ENCODE results near the gene CCR5AS.

CCR5AS gene

DNA sequence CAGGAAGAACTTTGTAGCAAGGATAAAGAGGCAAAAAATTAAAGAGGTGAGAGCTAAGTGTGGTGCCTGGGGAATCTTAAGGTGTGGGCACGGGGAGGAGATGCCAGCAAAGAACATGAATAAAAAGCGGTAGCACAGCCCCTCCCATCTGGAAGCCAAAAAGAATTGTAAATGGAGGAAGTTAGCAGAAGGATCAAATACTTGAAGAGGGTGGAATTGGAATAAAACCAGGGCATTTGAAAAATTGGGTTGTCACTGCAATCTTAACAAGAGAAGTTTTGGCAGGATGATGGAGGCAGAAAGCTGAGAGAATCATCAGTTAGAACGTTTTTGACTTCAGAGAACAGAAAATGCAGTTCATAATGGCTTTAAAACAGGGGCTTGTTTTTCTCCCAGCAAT is 50.6 kb downstream of the CCR5AS start:
- Histone ChIP-seq H2BK120ac (replicated peaks; ENCODE audit: low read depth, low read length) (no peak overlapping the region), H4K91ac (replicated peaks; ENCODE audit: insufficient read length, low read length) (no peak overlapping the region), H3K36me3 (ENCODE audit: control insufficient read depth in 2 of 4, insufficient read depth in 4 of 4, low read length in 3 of 4) (no peaks in the 10 kb centered on the region), H2BK5ac (ENCODE audit: low read depth, low read length) (no peak overlapping the region), H3K27ac (ENCODE audit: low read depth, low read length) (no peak overlapping the region), H3K14ac (ENCODE audit: insufficient read length) (no peak overlapping the region), H3K79me1 (ENCODE audit: low read depth, low read length) (no peaks in the 10 kb centered on the region), H3K4me2 (ENCODE audit: insufficient read depth in 1 of 2, low read depth in 2 of 2, low read length in 2 of 2) (no peak overlapping the region), H2BK12ac (ENCODE audit: low read depth, low read length) (no peak overlapping the region), H3K79me2 (ENCODE audit: control insufficient read depth in 1 of 2, insufficient read depth in 2 of 2, low read length in 2 of 2) (no peaks in the 10 kb centered on the region), H3K23ac (ENCODE audit: insufficient read length) (no peak overlapping the region), H4K8ac (ENCODE audit: extremely low read depth, insufficient read depth, low read length) (no peak overlapping the region), H3K27me3 (replicated peaks in 1 of 4; ENCODE audit: control insufficient read depth in 3 of 4, extremely low read depth in 1 of 4, insufficient read depth in 3 of 4, low read length in 3 of 4) (no peaks in the 10 kb centered on the region), H4K5ac (ENCODE audit: insufficient read length, low read depth, low read length) (no peak overlapping the region), H2BK20ac (ENCODE audit: low read length) (no peak overlapping the region), H3K23me2 (ENCODE audit: low read depth, low read length) (no peaks in the 10 kb centered on the region), H3K9me3 (ENCODE audit: insufficient read depth in 2 of 2, low read depth in 1 of 2, low read length in 1 of 2) (no peaks in the 10 kb centered on the region), H3K4me3 (ENCODE audit: extremely low read depth in 1 of 4, insufficient read depth in 2 of 4, low read depth in 3 of 4, low read length in 4 of 4) (no peak overlapping the region), H2AFZ (ENCODE audit: low read length) (no peak overlapping the region), H2BK15ac (ENCODE audit: low read length) (no peak overlapping the region), H2AK5ac (ENCODE audit: low read depth, low read length) (no peak overlapping the region), H3K18ac (ENCODE audit: extremely low read depth, low read length) (no peak overlapping the region), H3K56ac (replicated peaks; ENCODE audit: insufficient read length, low read depth, low read length) (no peak overlapping the region), H3K9ac (replicated peaks in 1 of 4; ENCODE audit: extremely low read depth in 1 of 4, low read depth in 3 of 4, low read length in 3 of 4) (no peak overlapping the region), H3K4me1 (replicated peaks in 1 of 4; ENCODE audit: control insufficient read depth in 3 of 4, insufficient read depth in 4 of 4, low read length in 3 of 4) (no peaks in the 10 kb centered on the region; a peak in 1 of 7 replicates), H4K20me1 (replicated peaks in 1 of 2; ENCODE audit: control insufficient read depth in 1 of 2, insufficient read depth in 2 of 2, low read length in 2 of 2) (no peaks in the 10 kb centered on the region), H3K4ac (replicated peaks; ENCODE audit: insufficient read length, low read depth, low read length) (no peak overlapping the region)
- no peak for FAIRE-seq
- POLR2A ChIA-PET (ENCODE audit: partially characterized antibody) = no interaction called here
- CTCF ChIA-PET (ENCODE audit: partially characterized antibody) = interaction anchor here (1.0 to 1.6 kb wide), 3 partner anchors 12 to 141 kb away, joined by 3 to 5 read pairs (median 4); no protein-coding TSS in a partner anchor
- 83% methylated on average over 3 of the region's 3 CpGs; no CpG with 5 or more reads in 1 of the 2 experiments for WGBS, 2 experiments (ENCODE audit: extremely low coverage in 1 of 2, insufficient coverage in 1 of 2, insufficient read length in 1 of 2, insufficient replicate concordance in 2 of 2, low coverage in 1 of 2, low lambda C conversion rate in 2 of 2, missing lambda C conversion rate in 1 of 2)
- DNase-seq (ENCODE audit: low read depth in 1 of 2, low spot score in 2 of 2) = no peak
- TF ChIP-seq POLR2A (IDR thresholded peaks at IDR 0.05; ENCODE audit: control extremely low read depth in 1 of 2, low read depth in 2 of 2, low read length in 2 of 2) (no peak), NANOG (IDR thresholded peaks at IDR 0.05; ENCODE audit: insufficient read depth, low read depth, low read length, poor library complexity, severe bottlenecking) (no peak), TAF1 (IDR thresholded peaks at IDR 0.05; ENCODE audit: low read depth, low read length) (no peak), BRCA1 (IDR thresholded peaks at IDR 0.05; ENCODE audit: low read depth, low read length) (no peak), CHD1 (IDR thresholded peaks at IDR 0.05; ENCODE audit: low read depth, low read length) (no peak), TAF7 (optimal IDR thresholded peaks at IDR 0.05; ENCODE audit: borderline replicate concordance, low read depth, low read length) (no peak), NRF1 (IDR thresholded peaks at IDR 0.05; ENCODE audit: low read depth, low read length) (no peak), ASH2L (IDR thresholded peaks at IDR 0.05; ENCODE audit: low read length) (no peak), JUND (IDR thresholded peaks at IDR 0.05; ENCODE audit: low read length) (no peak), CBX5 (IDR thresholded peaks at IDR 0.05; ENCODE audit: low read depth, low read length) (no peak), SIRT6 (IDR thresholded peaks at IDR 0.05; ENCODE audit: low read length) (no peak), KDM1A (IDR thresholded peaks at IDR 0.05; ENCODE audit: borderline replicate concordance, low read length) (no peak)
- TF ChIP-seq, protein P1, sequence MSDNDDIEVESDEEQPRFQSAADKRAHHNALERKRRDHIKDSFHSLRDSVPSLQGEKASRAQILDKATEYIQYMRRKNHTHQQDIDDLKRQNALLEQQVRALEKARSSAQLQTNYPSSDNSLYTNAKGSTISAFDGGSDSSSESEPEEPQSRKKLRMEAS (IDR thresholded peaks at IDR 0.05) = no peak
